Esophagus squamous epithelium (tissue), 4 donors: ENCODE results near the gene DLG3.

Experiments
- POLR2A ChIP-seq, 4 donors: fragments of 450-650 bp; IDR thresholded peaks; one replicate each; pipeline ENCODE4 v1.6.1; 2017; ENCODE audit warnings: antibody characterized with exemption in 4 of 4, mild to moderate bottlenecking in 4 of 4, moderate library complexity in 3 of 4
- TF ChIP-seq, protein P1 (sequence below), 6 experiments: fragments of 450-650 bp in 4 of 6; fragments of 200-600 bp in 2 of 6; sonication (generic) in 2 of 6; IDR thresholded peaks; one replicate each; pipeline ENCODE4 v1.5.1; 2016 to 2019; ENCODE audit warnings: antibody characterized with exemption in 6 of 6, mild to moderate bottlenecking in 4 of 6, moderate library complexity in 4 of 6

DNA sequence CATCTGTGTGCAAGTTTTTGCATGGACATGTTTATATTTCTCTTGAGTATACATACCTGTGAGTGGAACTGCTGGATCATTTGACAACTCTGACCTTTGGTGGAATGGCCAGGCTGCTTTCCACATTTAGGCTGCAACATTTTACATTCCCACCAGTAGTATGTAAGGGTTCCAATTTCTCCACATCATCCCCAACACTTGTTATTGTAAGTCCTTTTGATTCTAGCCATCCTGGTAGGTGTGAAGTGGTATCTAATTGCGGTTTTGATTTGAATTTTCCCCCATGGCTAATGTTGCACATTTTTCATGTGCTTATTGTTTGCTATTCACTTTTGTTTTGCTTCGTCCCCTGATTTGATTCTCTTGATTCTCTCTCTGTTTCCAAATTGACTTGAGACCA is 16.4 kb downstream of the DLG3 start:
- TF ChIP-seq, protein P1, sequence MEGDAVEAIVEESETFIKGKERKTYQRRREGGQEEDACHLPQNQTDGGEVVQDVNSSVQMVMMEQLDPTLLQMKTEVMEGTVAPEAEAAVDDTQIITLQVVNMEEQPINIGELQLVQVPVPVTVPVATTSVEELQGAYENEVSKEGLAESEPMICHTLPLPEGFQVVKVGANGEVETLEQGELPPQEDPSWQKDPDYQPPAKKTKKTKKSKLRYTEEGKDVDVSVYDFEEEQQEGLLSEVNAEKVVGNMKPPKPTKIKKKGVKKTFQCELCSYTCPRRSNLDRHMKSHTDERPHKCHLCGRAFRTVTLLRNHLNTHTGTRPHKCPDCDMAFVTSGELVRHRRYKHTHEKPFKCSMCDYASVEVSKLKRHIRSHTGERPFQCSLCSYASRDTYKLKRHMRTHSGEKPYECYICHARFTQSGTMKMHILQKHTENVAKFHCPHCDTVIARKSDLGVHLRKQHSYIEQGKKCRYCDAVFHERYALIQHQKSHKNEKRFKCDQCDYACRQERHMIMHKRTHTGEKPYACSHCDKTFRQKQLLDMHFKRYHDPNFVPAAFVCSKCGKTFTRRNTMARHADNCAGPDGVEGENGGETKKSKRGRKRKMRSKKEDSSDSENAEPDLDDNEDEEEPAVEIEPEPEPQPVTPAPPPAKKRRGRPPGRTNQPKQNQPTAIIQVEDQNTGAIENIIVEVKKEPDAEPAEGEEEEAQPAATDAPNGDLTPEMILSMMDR (IDR thresholded peaks at IDR 0.05): no peak
- TF ChIP-seq POLR2A (IDR thresholded peaks at IDR 0.05): no peak
